Tibial artery (tissue), 4 donors: ENCODE data around the gene AVPR2.

ENCODE experiments used
- DNase-seq, 2 donors: peaks; one replicate each; pipeline ENCODE4 v3.0.0-alpha.2; 2019
- H3K27ac ChIP-seq, 2 donors: fragments of 200-600 bp; sonication (generic) in 1 of 2; 1 replicate in 1 of 2; 2 replicates in 1 of 2; pipeline ENCODE4 v1.5.1; 2018 to 2019; ENCODE audit warnings: mild to moderate bottlenecking in 1 of 2
- H3K27me3 ChIP-seq, 2 donors: fragments of 200-600 bp; sonication (generic) in 1 of 2; one replicate each; pipeline versions ENCODE4 v1.5.1 to v1.6.0; 2016 to 2019
- H3K36me3 ChIP-seq, 3 donors: fragments of 200-600 bp; sonication (generic) in 2 of 3; one replicate each; pipeline ENCODE4 v1.5.1; 2016 to 2019; ENCODE audit warnings: mild to moderate bottlenecking in 2 of 3
- H3K4me1 ChIP-seq, 4 donors: fragments of 200-600 bp; sonication (generic) in 2 of 4; 1 replicate in 3 of 4; 2 replicates in 1 of 4; pipeline ENCODE4 v1.5.1; 2016 to 2019
- H3K4me3 ChIP-seq, 2 donors: fragments of 200-600 bp; sonication (generic) in 1 of 2; 1 replicate in 1 of 2; 2 replicates in 1 of 2; pipeline ENCODE4 v1.5.1; 2018 to 2019; ENCODE audit warnings: mild to moderate bottlenecking in 2 of 2
- H3K9me3 ChIP-seq, 3 donors: fragments of 200-600 bp; sonication (generic) in 1 of 3; one replicate each; pipeline ENCODE4 v1.5.1; 2016 to 2019
- intact Hi-C: fragments of 100-400 bp; cut with DNase I; formaldehyde crosslinking; loops from one replicate; pipeline ENCODE4 v1.15.0; 2023; ENCODE audit warnings: low total_unique reads
- TF ChIP-seq, protein P1 (sequence below), 2 experiments: fragments of 200-600 bp in 1 of 2; fragments of 450-650 bp in 1 of 2; IDR thresholded peaks; one replicate each; pipeline ENCODE4 v1.5.1; 2017 to 2019; ENCODE audit warnings: antibody characterized with exemption in 2 of 2, mild to moderate bottlenecking in 1 of 2, moderate library complexity in 1 of 2

Gene AVPR2

GRCh38 chrX:153944800-153945150 is 40.3 kb downstream of the AVPR2 start:
- H3K4me3 ChIP-seq = peak overlapping the region; percentile 52 to 54
- peak overlapping the region; percentile 61 to 77 for H3K27ac ChIP-seq
- intact Hi-C loops = no loop called here
- peaks cover 0 to 7% (median 2%) of the 10 kb centered on the region in 4 donors for H3K4me1 ChIP-seq
- TF ChIP-seq, protein P1, sequence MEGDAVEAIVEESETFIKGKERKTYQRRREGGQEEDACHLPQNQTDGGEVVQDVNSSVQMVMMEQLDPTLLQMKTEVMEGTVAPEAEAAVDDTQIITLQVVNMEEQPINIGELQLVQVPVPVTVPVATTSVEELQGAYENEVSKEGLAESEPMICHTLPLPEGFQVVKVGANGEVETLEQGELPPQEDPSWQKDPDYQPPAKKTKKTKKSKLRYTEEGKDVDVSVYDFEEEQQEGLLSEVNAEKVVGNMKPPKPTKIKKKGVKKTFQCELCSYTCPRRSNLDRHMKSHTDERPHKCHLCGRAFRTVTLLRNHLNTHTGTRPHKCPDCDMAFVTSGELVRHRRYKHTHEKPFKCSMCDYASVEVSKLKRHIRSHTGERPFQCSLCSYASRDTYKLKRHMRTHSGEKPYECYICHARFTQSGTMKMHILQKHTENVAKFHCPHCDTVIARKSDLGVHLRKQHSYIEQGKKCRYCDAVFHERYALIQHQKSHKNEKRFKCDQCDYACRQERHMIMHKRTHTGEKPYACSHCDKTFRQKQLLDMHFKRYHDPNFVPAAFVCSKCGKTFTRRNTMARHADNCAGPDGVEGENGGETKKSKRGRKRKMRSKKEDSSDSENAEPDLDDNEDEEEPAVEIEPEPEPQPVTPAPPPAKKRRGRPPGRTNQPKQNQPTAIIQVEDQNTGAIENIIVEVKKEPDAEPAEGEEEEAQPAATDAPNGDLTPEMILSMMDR (IDR thresholded peaks at IDR 0.05) = no peak
- H3K9me3 ChIP-seq = no peaks in the 10 kb centered on the region
- H3K27me3 ChIP-seq = no peaks in the 10 kb centered on the region
- peaks cover 0 to 14% (median 14%) of the 10 kb centered on the region in 3 donors for H3K36me3 ChIP-seq
- DNase-seq = no peak

- TF ChIP-seq, protein P1 (IDR thresholded peaks at IDR 0.05) = no peak
- intact Hi-C loops = no loop called here
- Histone ChIP-seq H3K4me1 (peaks cover 0 to 7% (median 2%) of the 10 kb centered on the region in 4 donors), H3K9me3 (no peaks in the 10 kb centered on the region), H3K36me3 (peaks cover 5 to 29% (median 28%) of the 10 kb centered on the region in 3 donors), H3K4me3 (no peak overlapping the region), H3K27me3 (no peaks in the 10 kb centered on the region), H3K27ac (peak overlapping the region in 1 of 2 donors; percentile 19)
- no peak for DNase-seq
These were observed 41.8 kb downstream of the AVPR2 start for GRCh38 chrX:153945956-153946943.

DNA sequence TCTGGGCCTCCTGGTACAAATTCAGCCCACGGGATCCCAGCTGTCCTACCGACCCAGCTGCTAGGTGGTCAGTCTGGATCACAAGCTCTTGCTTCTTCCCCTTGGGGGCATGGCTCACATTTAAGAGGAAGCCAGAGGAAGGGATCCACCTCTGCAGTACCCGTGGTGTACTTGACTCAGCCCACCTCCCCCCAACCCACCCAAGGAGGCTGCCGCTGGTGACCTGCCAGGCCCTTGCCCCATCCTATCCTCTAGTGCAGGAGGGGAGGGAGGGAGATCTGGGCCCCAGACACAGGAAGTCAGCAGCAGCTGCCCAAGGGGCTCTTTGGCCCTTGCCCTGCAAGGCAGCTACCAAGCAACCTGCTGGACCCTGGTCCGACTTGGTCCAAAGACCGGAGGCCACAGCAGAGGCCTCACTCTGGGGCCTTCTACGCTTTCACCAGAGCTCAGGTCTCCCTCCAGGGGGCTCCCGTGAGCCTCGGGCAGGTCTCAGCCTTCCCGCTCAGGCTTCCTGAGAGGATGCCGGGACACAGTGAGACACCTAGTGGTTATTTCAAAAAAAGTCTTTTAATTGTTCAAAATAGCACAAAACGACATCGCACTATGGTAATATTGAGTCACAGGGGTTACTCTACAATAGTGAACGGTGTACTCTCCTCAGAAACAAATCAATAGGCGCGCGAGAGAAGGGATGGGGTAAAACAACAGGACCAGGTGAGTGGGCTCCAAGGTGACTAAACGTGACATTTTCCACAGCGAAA is 42.7 kb downstream of the AVPR2 start:
- H3K27ac ChIP-seq = peak overlapping the region in 1 of 2 donors; percentile 19
- no peak overlapping the region for H3K4me3 ChIP-seq
- peak; percentile 56 to 77 for DNase-seq
- no peaks in the 10 kb centered on the region for H3K9me3 ChIP-seq
- peaks cover 13 to 38% (median 37%) of the 10 kb centered on the region in 3 donors for H3K36me3 ChIP-seq
- TF ChIP-seq, protein P1 (IDR thresholded peaks at IDR 0.05) = peak; percentile 62 to 66
- peaks cover 0 to 7% (median 2%) of the 10 kb centered on the region in 4 donors for H3K4me1 ChIP-seq
- H3K27me3 ChIP-seq = no peaks in the 10 kb centered on the region
- intact Hi-C loops = no loop called here

DNA sequence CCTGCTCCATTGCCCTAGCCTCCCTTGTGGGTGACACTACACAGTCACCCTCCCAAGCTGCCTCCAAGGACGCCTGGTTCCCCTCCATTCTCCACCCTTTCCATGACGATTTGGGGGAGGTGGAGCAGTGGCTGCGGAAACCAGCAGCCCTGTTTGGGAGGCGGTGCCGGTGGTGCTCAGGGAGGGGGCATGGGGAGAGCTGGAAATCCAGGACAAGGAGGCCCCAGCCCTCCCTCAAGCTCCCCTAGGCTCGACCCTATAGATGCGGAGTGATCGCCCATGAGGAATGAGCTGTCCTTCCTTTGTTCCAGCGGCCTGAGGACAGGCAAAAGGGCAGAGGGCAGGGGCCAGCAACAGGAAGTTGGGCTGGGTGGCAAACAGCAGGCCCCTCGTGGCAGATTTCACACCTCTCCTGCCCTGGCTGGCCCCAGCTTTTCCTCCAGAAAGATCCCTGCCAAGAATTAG is 43.6 kb downstream of the AVPR2 start:
- no peaks in the 10 kb centered on the region for H3K27me3 ChIP-seq
- DNase-seq = no peak
- H3K4me3 ChIP-seq = no peak overlapping the region
- peaks cover 0 to 11% (median 6%) of the 10 kb centered on the region in 4 donors for H3K4me1 ChIP-seq
- H3K9me3 ChIP-seq = no peaks in the 10 kb centered on the region
- intact Hi-C loops = no loop called here
- H3K36me3 ChIP-seq = peaks cover 16 to 45% (median 42%) of the 10 kb centered on the region in 3 donors
- TF ChIP-seq, protein P1 (IDR thresholded peaks at IDR 0.05) = no peak
- H3K27ac ChIP-seq = no peak overlapping the region
